GM23338 (cell line): ENCODE results near the gene MAP3K10. TPM values are rescaled to one million over a fixed set of nuclear protein-coding genes. Genes with fewer than 3 reads are reported as not detected.

ENCODE experiments used
- ATAC-seq: fragments of 200-7000 bp; cut with Tn5 transposase; 3 replicates; pipeline ENCODE4 v1.9.1; 2020
- DNase-seq: peaks from one replicate; pipeline ENCODE4 v3.0.0-alpha.2; 2015; ENCODE audit warnings: low spot score
- H2AFZ ChIP-seq: fragments of 200-600 bp; sonication (generic); 2 replicates; pipeline ENCODE4 v1.8.0; 2016; ENCODE audit warnings: antibody characterized with exemption, mild to moderate bottlenecking, moderate library complexity
- H3F3A ChIP-seq: fragments of 200-600 bp; sonication (generic); replicated peaks from 2 replicates; pipeline ENCODE4 v1.8.0; 2017; ENCODE audit warnings: antibody characterized with exemption, mixed run types, low read depth
- H3K27ac ChIP-seq: fragments of 200-600 bp; sonication (generic); 2 replicates; pipeline ENCODE4 v1.6.1; 2016; ENCODE audit warnings: low read depth
- H3K27me3 ChIP-seq: fragments of 200-600 bp; sonication (generic); 2 replicates; pipeline ENCODE4 v1.8.0; 2016; ENCODE audit warnings: mild to moderate bottlenecking, mixed run types, moderate library complexity; ENCODE audit not compliant: insufficient read depth
- H3K36me3 ChIP-seq: fragments of 200-600 bp; sonication (generic); 2 replicates; pipeline ENCODE4 v1.8.0; 2016; ENCODE audit warnings: mild to moderate bottlenecking; ENCODE audit not compliant: insufficient read depth
- H3K4me1 ChIP-seq: fragments of 200-600 bp; sonication (generic); 2 replicates; pipeline ENCODE4 v1.8.0; 2016; ENCODE audit warnings: mild to moderate bottlenecking, moderate library complexity; ENCODE audit not compliant: insufficient read depth
- H3K4me2 ChIP-seq: fragments of 200-600 bp; sonication (generic); 2 replicates; pipeline ENCODE4 v1.7.1; 2017; ENCODE audit warnings: mixed run types
- H3K4me3 ChIP-seq: fragments of 200-600 bp; sonication (generic); 2 replicates; pipeline ENCODE4 v1.6.1; 2016; ENCODE audit warnings: mixed run types
- H3K79me2 ChIP-seq: fragments of 200-600 bp; sonication (generic); replicated peaks from 2 replicates; pipeline ENCODE4 v1.8.0; 2017; ENCODE audit warnings: mild to moderate bottlenecking; ENCODE audit not compliant: insufficient read depth
- H3K9me2 ChIP-seq: fragments of 200-600 bp; sonication (generic); 2 replicates; pipeline ENCODE4 v1.8.0; 2017; ENCODE audit not compliant: insufficient read depth
- H4K20me1 ChIP-seq: fragments of 200-600 bp; sonication (generic); replicated peaks from 2 replicates; pipeline ENCODE4 v1.8.0; 2017; ENCODE audit warnings: mild to moderate bottlenecking; ENCODE audit not compliant: insufficient read depth
- H3K27ac Mint-ChIP-seq: 2 replicates; pipeline ENCODE4 v1.8.0; 2020; ENCODE audit warnings: inconsistent platforms, mild to moderate bottlenecking, moderate library complexity, mixed read lengths
- H3K27me3 Mint-ChIP-seq: 3 replicates; pipeline ENCODE4 v1.8.0; 2022; ENCODE audit warnings: low read depth, mild to moderate bottlenecking, moderate library complexity, mixed read lengths, inconsistent platforms; ENCODE audit not compliant: insufficient read depth, poor library complexity
- H3K36me3 Mint-ChIP-seq: 3 replicates; pipeline ENCODE4 v1.8.0; 2021; ENCODE audit warnings: low read depth, mild to moderate bottlenecking, inconsistent platforms, moderate library complexity, mixed read lengths
- H3K4me1 Mint-ChIP-seq: 3 replicates; pipeline ENCODE4 v1.8.0; 2020; ENCODE audit warnings: mild to moderate bottlenecking, inconsistent platforms, mixed read lengths
- H3K4me3 Mint-ChIP-seq: 3 replicates; pipeline ENCODE4 v1.8.0; 2021; ENCODE audit warnings: moderate library complexity, mild to moderate bottlenecking, inconsistent platforms, mixed read lengths
- H3K9me3 Mint-ChIP-seq: 3 replicates; pipeline ENCODE4 v1.8.0; 2020; ENCODE audit warnings: moderate library complexity, mild to moderate bottlenecking, inconsistent platforms, mixed read lengths
- CREB1 ChIP-seq: fragments of 250-450 bp; sonication (Bioruptor Pico); IDR thresholded peaks from 2 replicates; pipeline ENCODE4 v1.5.0; 2020; ENCODE audit warnings: low read depth, mild to moderate bottlenecking, moderate library complexity
- CTCF ChIP-seq, 2 experiments: fragments of 200-600 bp in 1 of 2; sonication (generic) in 1 of 2; conservative IDR thresholded peaks; 2 replicates each; pipeline versions ENCODE4 v1.5.1 to v1.6.1; 2016 to 2017; ENCODE audit warnings: antibody characterized with exemption in 2 of 2, low read depth in 2 of 2, mild to moderate bottlenecking in 2 of 2, moderate library complexity in 1 of 2
- ETS1 ChIP-seq: IDR thresholded peaks from 2 replicates; pipeline ENCODE4 v1.6.1; 2016; ENCODE audit warnings: antibody characterized with exemption
- EZH2 ChIP-seq: fragments of 200-600 bp; sonication (generic); IDR thresholded peaks from one replicate; pipeline ENCODE4 v1.8.0; 2017; ENCODE audit warnings: antibody characterized with exemption, mild to moderate bottlenecking, low read depth; ENCODE audit not compliant: unreplicated experiment
- EZH2phosphoT487 ChIP-seq: fragments of 200-600 bp; sonication (generic); IDR thresholded peaks from one replicate; pipeline ENCODE4 v1.8.1; 2018; ENCODE audit warnings: antibody characterized with exemption; ENCODE audit not compliant: unreplicated experiment
- JUNB ChIP-seq: IDR thresholded peaks from one replicate; pipeline ENCODE4 v1.6.1; 2016; ENCODE audit warnings: antibody characterized with exemption; ENCODE audit not compliant: unreplicated experiment
- NANOG ChIP-seq: IDR thresholded peaks from 2 replicates; pipeline ENCODE4 v1.6.1; 2016; ENCODE audit warnings: antibody characterized with exemption, borderline replicate concordance
- POLR2AphosphoS5 ChIP-seq: IDR thresholded peaks from 2 replicates; pipeline ENCODE4 v1.6.1; 2016; ENCODE audit warnings: antibody characterized with exemption, low read depth
- REST ChIP-seq: IDR thresholded peaks from one replicate; pipeline ENCODE4 v1.6.1; 2018; ENCODE audit warnings: antibody characterized with exemption; ENCODE audit not compliant: unreplicated experiment
- STAT1 ChIP-seq: IDR thresholded peaks from one replicate; pipeline ENCODE4 v1.6.1; 2016; ENCODE audit warnings: antibody characterized with exemption; ENCODE audit not compliant: unreplicated experiment
- ZNF114 ChIP-seq: fragments of 250-450 bp; sonication (Bioruptor Pico); IDR thresholded peaks from 2 replicates; pipeline ENCODE4 v1.5.0; 2020; ENCODE audit warnings: mild to moderate bottlenecking, moderate library complexity
- ZNF331 ChIP-seq: fragments of 250-450 bp; sonication (Bioruptor Pico); IDR thresholded peaks from 2 replicates; pipeline ENCODE4 v1.5.0; 2020; ENCODE audit warnings: low read depth, mild to moderate bottlenecking, moderate library complexity
- ZNF462 ChIP-seq: fragments of 250-450 bp; sonication (Bioruptor Pico); IDR thresholded peaks from 2 replicates; pipeline ENCODE4 v1.5.0; 2020; ENCODE audit warnings: mild to moderate bottlenecking, moderate library complexity
- polyA plus RNA-seq: library from polyadenylated mRNA; unstranded; fragments of >200 nt; fragmentation: Nextera tagmentation; extraction: Ambion mirVana; gene quantifications from 2 replicates; pipeline ENCODE4 v1.2.1, GENCODE V29; 2016
- total RNA-seq: library from RNA; depleted of rRNA; stranded (reverse); fragments of >200 nt; shearing (Covaris generic); gene quantifications from 2 replicates; pipeline ENCODE4 v1.2.3, GENCODE V29; 2014

The MAP3K10 gene
- total and polyA plus RNA-seq, 2 experiments from 2014 or later = 5.9 to 13.7 TPM

- Histone ChIP-seq H3K4me2 (no peak overlapping the region), H3K79me2 (peaks cover 29% of the 10 kb centered on the region), H3K36me3 (peaks cover 6% of the 10 kb centered on the region; the same call in 1 of the 2 replicates), H4K20me1 (no peaks in the 10 kb centered on the region; the same call in none of the 2 replicates), H3F3A (no peaks in the 10 kb centered on the region), H2AFZ (no peak overlapping the region), H3K4me3 (no peak overlapping the region), H3K27ac (peak overlapping the region; percentile 39; the same call in 1 of the 2 replicates), H3K9me2 (no peaks in the 10 kb centered on the region), H3K27me3 (no peaks in the 10 kb centered on the region), H3K4me1 (no peaks in the 10 kb centered on the region; the same call in 1 of the 2 replicates)
- DNase-seq (peak; percentile 53), ATAC-seq (no peak; the same call in 2 of the 3 replicates)
- peak overlapping the region; percentile 67; the same call in 1 of the 2 replicates for H3K27ac Mint-ChIP-seq
- no peak overlapping the region for H3K4me3 Mint-ChIP-seq
- no peaks in the 10 kb centered on the region for H3K9me3 Mint-ChIP-seq
- peaks cover 19% of the 10 kb centered on the region for H3K36me3 Mint-ChIP-seq
- peaks cover 11% of the 10 kb centered on the region for H3K27me3 Mint-ChIP-seq
- peaks cover 14% of the 10 kb centered on the region for H3K4me1 Mint-ChIP-seq
- TF ChIP-seq CREB1 (CRISPR knock-in tag) = no peak
- TF ChIP-seq STAT1 = no peak
- TF ChIP-seq EZH2 = no peak
- no peak for TF ChIP-seq NANOG
- no peak for TF ChIP-seq ETS1
- no peak for TF ChIP-seq CTCF (conservative IDR thresholded peaks at IDR 0.05; ENCODE audit: low read depth in 2 of 2)
- no peak for TF ChIP-seq ZNF462
- no peak for TF ChIP-seq ZNF331 (CRISPR knock-in tag)
- TF ChIP-seq POLR2AphosphoS5 = no peak
- TF ChIP-seq JUNB = no peak
- no peak for TF ChIP-seq REST
- no peak for TF ChIP-seq EZH2phosphoT487
- TF ChIP-seq ZNF114 = no peak
Observed at GRCh38 chr19:40264314-40265054, 73.3 kb downstream of the MAP3K10 start.
